ENCODE data around the gene UQCRC2.

The UQCRC2 gene

DNA sequence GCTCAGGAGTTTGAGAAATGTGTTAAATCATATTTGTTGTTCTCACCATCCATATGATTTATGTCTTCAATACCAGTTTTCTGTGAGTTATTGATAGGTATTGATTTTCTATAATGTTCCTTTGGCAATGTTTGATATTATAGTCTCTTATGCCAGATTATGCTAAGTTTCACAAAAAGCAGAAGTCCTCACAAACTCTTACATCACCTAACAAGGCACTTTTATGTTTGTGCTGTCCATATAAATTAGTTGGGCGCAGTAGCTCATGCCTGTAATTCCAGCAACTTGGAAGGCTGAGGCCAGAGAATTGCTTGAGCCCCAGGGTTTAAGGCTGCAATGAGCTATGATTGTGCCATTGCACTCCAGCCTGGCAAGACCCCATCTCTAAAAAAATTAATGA is 12.6 kb upstream of the UQCRC2 start (continued):
- TF ChIP-seq ZNF777 (tag by site-specific recombination; IDR thresholded peaks at IDR 0.05; ENCODE audit: borderline replicate concordance) = no peak
- no peak for TF ChIP-seq ZNF600 (tag by site-specific recombination; IDR thresholded peaks at IDR 0.05)

DNA sequence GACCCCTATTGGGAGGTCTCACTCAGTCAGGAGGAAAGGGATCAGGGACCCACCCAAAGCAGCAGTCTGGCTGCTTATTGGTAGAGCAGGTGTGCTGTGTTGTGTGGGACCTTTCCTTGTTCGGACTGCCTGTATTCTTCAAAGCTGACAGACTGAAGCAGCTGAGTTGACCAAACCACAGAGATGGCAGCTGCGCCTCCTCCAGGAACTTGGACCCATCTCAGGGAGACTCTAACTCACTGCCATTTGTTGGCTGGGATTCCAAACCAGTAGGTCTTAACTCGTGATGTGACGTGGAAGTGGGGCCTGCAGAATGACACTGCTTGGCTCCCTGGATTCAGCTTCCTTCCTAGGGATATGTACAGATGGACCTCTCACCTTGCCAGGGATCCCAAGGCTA is 9.6 kb upstream of the UQCRC2 start:
- H3K36me3 ChIP-seq (ENCODE audit: control insufficient read depth in 2 of 2, insufficient read depth in 1 of 2, low read length in 2 of 2) = no peaks in the 10 kb centered on the region
- ChIA-PET POLR2A (interaction anchor here (1.8 kb wide), 1 partner anchor 9 kb away, joined by 6 read pairs; no protein-coding TSS in a partner anchor), CTCF (interaction anchor here (0.9 to 1.5 kb wide), 2 partner anchors 9 to 142 kb away, joined by 5 read pairs; no protein-coding TSS in a partner anchor)

DNA sequence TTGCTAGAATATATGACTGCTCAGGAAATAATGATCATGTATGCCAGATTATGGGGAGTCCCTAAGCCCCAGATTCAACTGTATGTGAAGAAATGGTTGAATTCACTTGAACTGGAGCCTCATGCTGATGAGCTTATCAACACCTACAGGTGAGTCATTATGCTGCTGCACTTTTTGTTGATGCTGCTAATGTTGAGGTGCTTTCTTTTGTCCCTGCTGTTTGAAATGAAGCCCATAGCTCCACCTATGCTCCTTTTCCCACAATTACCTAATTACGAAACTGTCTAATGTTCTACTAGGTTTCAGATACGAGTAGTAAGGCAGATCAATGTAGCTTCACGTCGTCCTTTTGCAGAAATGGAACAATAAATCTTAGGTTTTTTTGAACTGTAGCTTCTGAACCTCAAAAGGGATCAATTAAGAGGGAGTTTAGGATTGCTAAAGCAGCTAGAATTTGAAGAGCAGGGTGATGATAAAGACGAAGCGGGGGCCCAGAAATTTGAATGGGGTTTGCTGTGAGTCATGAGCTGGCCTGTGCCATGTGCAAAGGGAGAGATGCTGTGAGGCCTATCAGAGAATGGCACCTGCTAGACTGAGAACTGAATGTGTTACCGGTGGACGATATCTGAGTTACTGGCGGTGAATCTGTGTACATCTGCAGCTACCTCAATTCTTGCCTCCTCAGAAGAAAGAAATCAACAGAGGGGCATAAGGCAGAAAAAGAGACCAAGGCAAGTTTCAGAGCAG is 6.1 kb upstream of the UQCRC2 start:
- POLR2A ChIA-PET = no interaction called here
- Histone ChIP-seq H3K36me3 (ENCODE audit: control insufficient read depth in 2 of 2, insufficient read depth in 1 of 2, low read length in 2 of 2) (no peaks in the 10 kb centered on the region), H3K4me3 (ENCODE audit: low read depth, low read length) (no peak overlapping the region), H3K9me3 (ENCODE audit: control insufficient read depth, insufficient read depth, low read depth, low read length) (no peaks in the 10 kb centered on the region), H3K4me1 (ENCODE audit: control insufficient read depth, insufficient read depth, low read length) (no peaks in the 10 kb centered on the region), H3K27ac (ENCODE audit: extremely low read depth, low read depth, low read length) (no peak overlapping the region)
- no peak for TF ChIP-seq ZNF626 (tag by site-specific recombination; IDR thresholded peaks at IDR 0.05)
- CTCF ChIA-PET = no interaction called here

More for the DNA sequence above, 9.6 kb upstream of the UQCRC2 start:
- no peak overlapping the region for H3K27ac ChIP-seq (ENCODE audit: extremely low read depth, low read depth, low read length)
- H3K4me3 ChIP-seq (ENCODE audit: low read depth, low read length) = no peak overlapping the region
- H3K4me1 ChIP-seq (ENCODE audit: control insufficient read depth, insufficient read depth, low read length) = no peaks in the 10 kb centered on the region
- TF ChIP-seq SP3 (tag by site-specific recombination; IDR thresholded peaks at IDR 0.05) = no peak
- TF ChIP-seq ZNF514 (tag by site-specific recombination; IDR thresholded peaks at IDR 0.05) = no peak
- TF ChIP-seq KLF16 (tag by site-specific recombination; IDR thresholded peaks at IDR 0.05) = no peak
- no peak for TF ChIP-seq ZIC2 (tag by site-specific recombination; IDR thresholded peaks at IDR 0.05)
- no peak for TF ChIP-seq ZNF394 (tag by site-specific recombination; IDR thresholded peaks at IDR 0.05; ENCODE audit: borderline replicate concordance)
- TF ChIP-seq ZNF157 (tag by site-specific recombination; IDR thresholded peaks at IDR 0.05) = no peak
- TF ChIP-seq ZNF561 (tag by site-specific recombination; IDR thresholded peaks at IDR 0.05; ENCODE audit: borderline replicate concordance) = no peak
- no peak for TF ChIP-seq ZNF837 (tag by site-specific recombination; IDR thresholded peaks at IDR 0.05)
- TF ChIP-seq, protein P1, sequence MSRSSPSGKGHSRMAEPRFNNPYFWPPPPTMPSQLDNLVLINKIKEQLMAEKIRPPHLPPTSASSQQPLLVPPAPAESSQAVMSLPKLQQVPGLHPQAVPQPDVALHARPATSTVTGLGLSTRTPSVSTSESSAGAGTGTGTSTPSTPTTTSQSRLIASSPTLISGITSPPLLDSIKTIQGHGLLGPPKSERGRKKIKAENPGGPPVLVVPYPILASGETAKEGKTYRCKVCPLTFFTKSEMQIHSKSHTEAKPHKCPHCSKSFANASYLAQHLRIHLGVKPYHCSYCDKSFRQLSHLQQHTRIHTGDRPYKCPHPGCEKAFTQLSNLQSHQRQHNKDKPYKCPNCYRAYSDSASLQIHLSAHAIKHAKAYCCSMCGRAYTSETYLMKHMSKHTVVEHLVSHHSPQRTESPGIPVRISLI (tag by site-specific recombination; IDR thresholded peaks at IDR 0.05) = no peak
- TF ChIP-seq, protein P2, sequence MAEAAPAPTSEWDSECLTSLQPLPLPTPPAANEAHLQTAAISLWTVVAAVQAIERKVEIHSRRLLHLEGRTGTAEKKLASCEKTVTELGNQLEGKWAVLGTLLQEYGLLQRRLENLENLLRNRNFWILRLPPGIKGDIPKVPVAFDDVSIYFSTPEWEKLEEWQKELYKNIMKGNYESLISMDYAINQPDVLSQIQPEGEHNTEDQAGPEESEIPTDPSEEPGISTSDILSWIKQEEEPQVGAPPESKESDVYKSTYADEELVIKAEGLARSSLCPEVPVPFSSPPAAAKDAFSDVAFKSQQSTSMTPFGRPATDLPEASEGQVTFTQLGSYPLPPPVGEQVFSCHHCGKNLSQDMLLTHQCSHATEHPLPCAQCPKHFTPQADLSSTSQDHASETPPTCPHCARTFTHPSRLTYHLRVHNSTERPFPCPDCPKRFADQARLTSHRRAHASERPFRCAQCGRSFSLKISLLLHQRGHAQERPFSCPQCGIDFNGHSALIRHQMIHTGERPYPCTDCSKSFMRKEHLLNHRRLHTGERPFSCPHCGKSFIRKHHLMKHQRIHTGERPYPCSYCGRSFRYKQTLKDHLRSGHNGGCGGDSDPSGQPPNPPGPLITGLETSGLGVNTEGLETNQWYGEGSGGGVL (tag by site-specific recombination; IDR thresholded peaks at IDR 0.05) = no peak
- TF ChIP-seq ZNF10 (tag by site-specific recombination; IDR thresholded peaks at IDR 0.05) = no peak
- TF ChIP-seq ZXDB (tag by site-specific recombination; IDR thresholded peaks at IDR 0.05) = no peak
- TF ChIP-seq, protein P3, sequence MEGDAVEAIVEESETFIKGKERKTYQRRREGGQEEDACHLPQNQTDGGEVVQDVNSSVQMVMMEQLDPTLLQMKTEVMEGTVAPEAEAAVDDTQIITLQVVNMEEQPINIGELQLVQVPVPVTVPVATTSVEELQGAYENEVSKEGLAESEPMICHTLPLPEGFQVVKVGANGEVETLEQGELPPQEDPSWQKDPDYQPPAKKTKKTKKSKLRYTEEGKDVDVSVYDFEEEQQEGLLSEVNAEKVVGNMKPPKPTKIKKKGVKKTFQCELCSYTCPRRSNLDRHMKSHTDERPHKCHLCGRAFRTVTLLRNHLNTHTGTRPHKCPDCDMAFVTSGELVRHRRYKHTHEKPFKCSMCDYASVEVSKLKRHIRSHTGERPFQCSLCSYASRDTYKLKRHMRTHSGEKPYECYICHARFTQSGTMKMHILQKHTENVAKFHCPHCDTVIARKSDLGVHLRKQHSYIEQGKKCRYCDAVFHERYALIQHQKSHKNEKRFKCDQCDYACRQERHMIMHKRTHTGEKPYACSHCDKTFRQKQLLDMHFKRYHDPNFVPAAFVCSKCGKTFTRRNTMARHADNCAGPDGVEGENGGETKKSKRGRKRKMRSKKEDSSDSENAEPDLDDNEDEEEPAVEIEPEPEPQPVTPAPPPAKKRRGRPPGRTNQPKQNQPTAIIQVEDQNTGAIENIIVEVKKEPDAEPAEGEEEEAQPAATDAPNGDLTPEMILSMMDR (tag by site-specific recombination; IDR thresholded peaks at IDR 0.05) = no peak
- TF ChIP-seq TCF7L2 (IDR thresholded peaks at IDR 0.05; ENCODE audit: borderline replicate concordance, low read depth, low read length) = no peak
- no peaks in the 10 kb centered on the region for H3K9me3 ChIP-seq (ENCODE audit: control insufficient read depth, insufficient read depth, low read depth, low read length)
